Neural progenitor cell (in vitro differentiated cells): ENCODE results near the gene USP32. TPM values are rescaled to one million over a fixed set of nuclear protein-coding genes. Genes with fewer than 3 reads are reported as not detected.

Source experiments
- DNase-seq: peaks from one replicate; pipeline ENCODE4 v3.0.0-alpha.2; 2016; ENCODE audit warnings: low spot score
- H2AFZ ChIP-seq: fragments of 200-600 bp; sonication (generic); replicated peaks from 2 replicates; pipeline ENCODE4 v1.6.1; 2016; ENCODE audit warnings: antibody characterized with exemption
- H3F3A ChIP-seq: fragments of 200-600 bp; sonication (generic); 2 replicates; pipeline ENCODE4 v1.6.1; 2016; ENCODE audit warnings: antibody characterized with exemption, low read depth
- H3K27ac ChIP-seq: fragments of 200-600 bp; sonication (generic); 2 replicates; pipeline ENCODE4 v1.5.1; 2016; ENCODE audit warnings: mild to moderate bottlenecking
- H3K27me3 ChIP-seq: fragments of 200-600 bp; sonication (generic); 2 replicates; pipeline ENCODE4 v1.6.1; 2016; ENCODE audit warnings: mild to moderate bottlenecking, moderate library complexity
- H3K36me3 ChIP-seq: fragments of 200-600 bp; sonication (generic); 2 replicates; pipeline ENCODE4 v1.5.1; 2016
- H3K4me1 ChIP-seq: fragments of 200-600 bp; sonication (generic); 2 replicates; pipeline ENCODE4 v1.6.1; 2016; ENCODE audit warnings: mixed run types
- H3K4me2 ChIP-seq: fragments of 200-600 bp; sonication (generic); 2 replicates; pipeline ENCODE4 v1.6.1; 2016
- H3K4me3 ChIP-seq: fragments of 200-600 bp; sonication (generic); 2 replicates; pipeline ENCODE4 v1.5.1; 2016
- H3K79me2 ChIP-seq: fragments of 200-600 bp; sonication (generic); 2 replicates; pipeline ENCODE4 v1.6.1; 2016; ENCODE audit warnings: low read depth
- H3K9ac ChIP-seq: fragments of 200-600 bp; sonication (generic); 2 replicates; pipeline ENCODE4 v1.6.1; 2016
- H3K9me3 ChIP-seq: fragments of 200-600 bp; sonication (generic); 2 replicates; pipeline ENCODE4 v1.5.1; 2016; ENCODE audit warnings: low read depth
- H4K20me1 ChIP-seq: fragments of 200-600 bp; sonication (generic); 2 replicates; pipeline ENCODE4 v1.6.1; 2016; ENCODE audit warnings: low read depth
- H3K27ac Mint-ChIP-seq: 3 replicates; pipeline ENCODE4 v1.8.0; 2021; ENCODE audit warnings: mixed read lengths
- H3K27me3 Mint-ChIP-seq: 2 replicates; pipeline ENCODE4 v1.8.0; 2022; ENCODE audit warnings: low read depth, mild to moderate bottlenecking, inconsistent platforms, moderate library complexity, mixed read lengths; ENCODE audit not compliant: insufficient read depth
- H3K36me3 Mint-ChIP-seq: 3 replicates; pipeline ENCODE4 v1.8.0; 2021; ENCODE audit warnings: mixed read lengths
- H3K4me1 Mint-ChIP-seq: 3 replicates; pipeline ENCODE4 v1.8.0; 2021; ENCODE audit warnings: mixed read lengths
- H3K4me3 Mint-ChIP-seq: 3 replicates; pipeline ENCODE4 v1.8.0; 2021; ENCODE audit warnings: mild to moderate bottlenecking, moderate library complexity, mixed read lengths
- H3K9me3 Mint-ChIP-seq: 3 replicates; pipeline ENCODE4 v1.8.0; 2020; ENCODE audit warnings: mixed read lengths
- CTCF ChIP-seq: fragments of 200-600 bp; sonication (generic); IDR thresholded peaks from 2 replicates; pipeline ENCODE4 v1.5.1; 2017; ENCODE audit warnings: antibody characterized with exemption, mild to moderate bottlenecking
- EZH2 ChIP-seq: fragments of 200-600 bp; sonication (generic); IDR thresholded peaks from 2 replicates; pipeline ENCODE4 v1.6.1; 2017; ENCODE audit warnings: antibody characterized with exemption, mild to moderate bottlenecking, moderate library complexity
- EZH2phosphoT487 ChIP-seq: fragments of 200-600 bp; sonication (generic); IDR thresholded peaks from 2 replicates; pipeline ENCODE4 v1.6.1; 2017; ENCODE audit warnings: antibody characterized with exemption
- total RNA-seq: library from RNA; depleted of rRNA; stranded (reverse); fragments of >200 nt; gene quantifications from 2 replicates; pipeline ENCODE4 v1.2.3, GENCODE V29; 2015; ENCODE audit warnings: low replicate concordance

USP32 gene
- total RNA-seq, 1 donor from 2014 or later: 45.0 TPM

- no peaks in the 10 kb centered on the region for H3K36me3 Mint-ChIP-seq
Observed at GRCh38 chr17:60164697-60165096, 227.2 kb downstream of the USP32 start.

DNA sequence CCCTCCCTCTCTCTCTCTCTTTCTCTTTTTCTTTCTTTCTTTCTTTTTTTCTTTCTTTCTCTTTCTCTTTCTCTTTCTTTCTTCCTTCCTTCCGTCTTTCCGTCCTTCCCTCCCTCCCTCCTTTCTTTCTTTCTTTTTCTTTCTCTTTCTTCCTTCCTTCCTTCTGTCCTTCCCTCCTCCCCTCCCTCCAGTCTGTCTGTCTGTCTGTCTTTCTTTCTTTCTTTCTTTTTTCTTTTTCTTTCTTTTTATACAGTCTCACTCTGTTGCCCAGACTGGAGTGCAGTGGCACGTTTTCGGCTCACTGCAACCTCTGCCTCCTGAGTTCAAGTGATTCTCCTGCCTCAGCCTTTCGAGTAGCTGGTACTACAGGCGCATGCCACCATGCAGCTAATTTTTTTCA is 227.8 kb downstream of the USP32 start:
- Mint-ChIP-seq H3K36me3 (no peaks in the 10 kb centered on the region), H3K9me3 (no peaks in the 10 kb centered on the region), H3K27me3 (peaks cover 20% of the 10 kb centered on the region), H3K4me1 (peaks cover 45% of the 10 kb centered on the region), H3K4me3 (no peak overlapping the region), H3K27ac (no peak overlapping the region)
- Histone ChIP-seq H3K36me3 (no peaks in the 10 kb centered on the region), H3F3A (peaks cover 29% of the 10 kb centered on the region), H3K79me2 (no peaks in the 10 kb centered on the region), H3K9ac (no peak overlapping the region), H3K27ac (no peak overlapping the region), H2AFZ (no peak overlapping the region), H3K9me3 (no peaks in the 10 kb centered on the region), H3K4me1 (peaks cover 41% of the 10 kb centered on the region), H3K27me3 (no peaks in the 10 kb centered on the region), H3K4me3 (no peak overlapping the region), H4K20me1 (no peaks in the 10 kb centered on the region), H3K4me2 (no peak overlapping the region)
- TF ChIP-seq EZH2phosphoT487 (no peak), CTCF (no peak), EZH2 (no peak)
- DNase-seq: no peak

More at GRCh38 chr17:60164697-60165096, 227.2 kb downstream of the USP32 start:
- H3K27ac ChIP-seq: no peak overlapping the region
- H3K4me2 ChIP-seq: no peak overlapping the region
- H3K4me3 ChIP-seq: no peak overlapping the region
- Mint-ChIP-seq H3K9me3 (no peaks in the 10 kb centered on the region), H3K27ac (no peak overlapping the region), H3K4me1 (peaks cover 43% of the 10 kb centered on the region), H3K4me3 (peak overlapping the region; percentile 38), H3K27me3 (peaks cover 18% of the 10 kb centered on the region)
- TF ChIP-seq EZH2 (no peak), EZH2phosphoT487 (no peak), CTCF (no peak)
- H3K79me2 ChIP-seq: no peaks in the 10 kb centered on the region
- H4K20me1 ChIP-seq: no peaks in the 10 kb centered on the region
- no peaks in the 10 kb centered on the region for H3K27me3 ChIP-seq
- peaks cover 43% of the 10 kb centered on the region for H3K4me1 ChIP-seq
- DNase-seq: no peak
- no peaks in the 10 kb centered on the region for H3K36me3 ChIP-seq
- no peak overlapping the region for H2AFZ ChIP-seq
- no peak overlapping the region for H3K9ac ChIP-seq
- H3F3A ChIP-seq: peaks cover 25% of the 10 kb centered on the region
- H3K9me3 ChIP-seq: no peaks in the 10 kb centered on the region

DNA sequence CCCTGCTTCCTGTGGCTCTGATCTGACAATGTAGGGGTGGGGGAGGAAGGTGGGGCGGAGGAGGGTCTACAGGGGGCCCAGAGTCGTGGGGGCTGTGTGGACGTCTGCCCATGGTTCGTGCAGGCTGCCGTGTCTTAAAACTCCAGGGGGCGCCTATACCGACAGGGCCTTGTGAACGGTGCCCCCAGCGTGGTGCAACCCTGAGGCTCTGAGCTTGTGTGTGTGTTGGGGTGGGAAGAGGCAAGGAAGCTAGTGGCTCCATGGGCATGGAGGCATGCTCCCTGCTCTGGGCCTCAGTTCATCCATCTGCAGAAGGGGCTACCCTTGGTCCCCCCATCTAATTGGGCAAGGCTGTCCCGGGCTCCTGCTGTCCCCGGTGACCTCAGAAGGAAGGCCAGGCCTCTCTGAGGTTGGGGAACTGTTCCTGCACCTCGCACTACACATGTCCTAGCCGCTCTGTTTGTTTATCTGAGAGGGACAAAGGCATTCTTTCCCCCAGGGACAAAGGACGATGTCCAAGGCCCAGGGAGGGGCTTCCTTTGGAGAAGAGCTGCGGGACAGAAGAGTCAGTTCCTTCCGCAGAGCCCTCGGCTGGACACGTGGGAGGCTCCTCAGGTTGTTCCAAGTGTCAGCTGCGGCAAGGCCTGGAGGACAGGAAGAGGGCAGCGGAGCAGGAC is 228.7 kb downstream of the USP32 start:
- TF ChIP-seq EZH2phosphoT487 (no peak), CTCF (peak; percentile 33), EZH2 (no peak)
- Histone ChIP-seq H3K9me3 (no peaks in the 10 kb centered on the region), H3K79me2 (no peaks in the 10 kb centered on the region), H3K36me3 (no peaks in the 10 kb centered on the region), H3F3A (peaks cover 36% of the 10 kb centered on the region), H3K4me3 (no peak overlapping the region), H3K4me2 (peak overlapping the region; percentile 17), H2AFZ (peak overlapping the region; percentile 58), H3K9ac (no peak overlapping the region), H4K20me1 (no peaks in the 10 kb centered on the region), H3K27ac (peak overlapping the region; percentile 18), H3K27me3 (no peaks in the 10 kb centered on the region), H3K4me1 (peaks cover 43% of the 10 kb centered on the region)
- Mint-ChIP-seq H3K4me1 (peaks cover 53% of the 10 kb centered on the region), H3K36me3 (no peaks in the 10 kb centered on the region), H3K27me3 (peaks cover 21% of the 10 kb centered on the region), H3K4me3 (no peak overlapping the region), H3K27ac (peak overlapping the region; percentile 78), H3K9me3 (no peaks in the 10 kb centered on the region)
- peak; percentile 66 for DNase-seq
